Measurements from ENCODE around the gene MRGPRX2. TPM values are rescaled to one million over a fixed set of nuclear protein-coding genes. Genes with fewer than 3 reads are reported as not detected.

Gene MRGPRX2
- polyA plus RNA-seq, 1 of the 3 experiments (the other 2 are of a cell fraction) = not detected

GRCh38 chr11:19099093-19099492 lies 38.6 kb upstream of the MRGPRX2 start:
- ChIA-PET CTCF (interaction anchor here (0.8 to 1.0 kb wide), 3 partner anchors 22 to 182 kb away, joined by 3 read pairs; no protein-coding TSS in a partner anchor), POLR2A (no interaction called here)
- H2AFZ ChIP-seq (ENCODE audit: low read depth) = no peak overlapping the region
- no peaks in the 10 kb centered on the region for H3K36me3 ChIP-seq (replicated peaks in 1 of 2; ENCODE audit: control insufficient read depth in 1 of 2, insufficient read depth in 2 of 2, low read length in 1 of 2)
- no peak for DNase-seq
- H3K4me2 ChIP-seq = no peak overlapping the region
- no peaks in the 10 kb centered on the region for H3K79me2 ChIP-seq (ENCODE audit: insufficient read depth)
- WGBS (ENCODE audit: low lambda C conversion rate) = 37% methylated on average over 3 of the region's 3 CpGs
- no peaks in the 10 kb centered on the region for H3K9me2 ChIP-seq
- H3K27me3 ChIP-seq (ENCODE audit: insufficient read depth) = peaks cover 6% of the 10 kb centered on the region; the same call in 1 of the 2 replicates
- no peaks in the 10 kb centered on the region for H4K20me1 ChIP-seq (ENCODE audit: insufficient read depth)
- no peak overlapping the region for H3K4me3 ChIP-seq (ENCODE audit: low read depth in 2 of 2, low read length in 1 of 2)
- no peaks in the 10 kb centered on the region for H3F3A ChIP-seq (replicated peaks; ENCODE audit: insufficient read depth)
- no peak overlapping the region for H3K27ac ChIP-seq (ENCODE audit: low read depth in 2 of 2, low read length in 1 of 2)
- TF ChIP-seq NRF1 (IDR thresholded peaks at IDR 0.05; ENCODE audit: low read depth, low read length) (no peak), CTCF (IDR thresholded peaks at IDR 0.05) (no peak), FOSL2 (IDR thresholded peaks at IDR 0.05; ENCODE audit: borderline replicate concordance, low read depth) (no peak), EZH2phosphoT487 (IDR thresholded peaks at IDR 0.05; ENCODE audit: borderline replicate concordance, low read depth) (no peak), EP300 (IDR thresholded peaks at IDR 0.05; ENCODE audit: borderline replicate concordance in 1 of 2, low read depth in 1 of 2, low read length in 1 of 2) (no peak), USF1 (IDR thresholded peaks at IDR 0.05; ENCODE audit: borderline replicate concordance, low read depth) (no peak), USF2 (IDR thresholded peaks at IDR 0.05; ENCODE audit: borderline replicate concordance, low read depth, low read length) (no peak), ELF1 (IDR thresholded peaks at IDR 0.05) (no peak), ZBTB33 (IDR thresholded peaks at IDR 0.05; ENCODE audit: borderline replicate concordance, low read depth) (no peak), TAF1 (IDR thresholded peaks at IDR 0.05; ENCODE audit: borderline replicate concordance, low read depth, low read length) (no peak), RFX5 (IDR thresholded peaks at IDR 0.05; ENCODE audit: low read length) (no peak), POLR2AphosphoS5 (IDR thresholded peaks at IDR 0.05; ENCODE audit: low read depth, low read length) (no peak), GATA2 (CRISPR knock-in tag; IDR thresholded peaks at IDR 0.05) (no peak), IRF3 (IDR thresholded peaks at IDR 0.05; ENCODE audit: low read depth, low read length) (no peak), YY1 (IDR thresholded peaks at IDR 0.05; ENCODE audit: low read depth) (no peak)
- no peak overlapping the region for H3K9ac ChIP-seq
- no peaks in the 10 kb centered on the region for H3K9me3 ChIP-seq
- peaks cover 0 to 2% of the 10 kb centered on the region in 2 experiments; a peak in 1 of 4 replicates for H3K4me1 ChIP-seq (ENCODE audit: control insufficient read depth in 1 of 2, insufficient read depth in 2 of 2, low read depth in 1 of 2, low read length in 1 of 2)

Data from SK-N-SH (cell line).